Measurements from ENCODE around the gene SPDYE2. TPM values are rescaled to one million over a fixed set of nuclear protein-coding genes. Genes with fewer than 3 reads are reported as not detected.
"Not testable (repeated sequence)": the region's sequence is repeated elsewhere in the genome, so short reads cannot be mapped to it uniquely, and the experiment has no call there.

SPDYE2 gene
- not detected for total RNA-seq
- long read RNA-seq, partial matches to known transcripts, result 0 of 16 reads
- long read RNA-seq, other reads (novel, unspliced or antisense), result 16 of 16 reads

- ATAC-seq, result peak; percentile 28
- intact Hi-C loops (cut with DNase I, micrococcal nuclease); DNase-seq: not testable (repeated sequence)
Observed at GRCh38 chr7:102550808-102551422, at the start of gene SPDYE2. SPDYE2 (plus strand) TSS chr7:102551226; CDS start chr7:102553256, 2,030 bp downstream.

- ATAC-seq; intact Hi-C loops (cut with DNase I, micrococcal nuclease); DNase-seq: not testable (repeated sequence)
Observed at GRCh38 chr7:102503141-102503540, 47.9 kb upstream of the SPDYE2 start.

- intact Hi-C loops (cut with DNase I, micrococcal nuclease); DNase-seq: not testable (repeated sequence)
- ATAC-seq, result peak; percentile 18
Observed at GRCh38 chr7:102505298-102506185, 45.5 kb upstream of the SPDYE2 start.

GRCh38 chr7:102507410-102508088, 43.5 kb upstream of the SPDYE2 start:
- DNase-seq, ATAC-seq: not testable (repeated sequence)

GRCh38 chr7:102510575-102510974, 40.5 kb upstream of the SPDYE2 start:
- ATAC-seq; DNase-seq; intact Hi-C loops (cut with DNase I, micrococcal nuclease): not testable (repeated sequence)

More at GRCh38 chr7:102507410-102508088, 43.5 kb upstream of the SPDYE2 start:
- intact Hi-C loops (cut with DNase I, micrococcal nuclease), result not testable (repeated sequence)

- peak; percentile 56 for ATAC-seq
- DNase-seq; intact Hi-C loops (cut with DNase I, micrococcal nuclease): not testable (repeated sequence)
Observed at GRCh38 chr7:102511860-102512522, 39.0 kb upstream of the SPDYE2 start.

GRCh38 chr7:102512642-102513221, 38.3 kb upstream of the SPDYE2 start:
- intact Hi-C loops (cut with DNase I, micrococcal nuclease), result not testable (repeated sequence)

GRCh38 chr7:102514881-102515721, 35.9 kb upstream of the SPDYE2 start:
- ATAC-seq; DNase-seq; intact Hi-C loops (cut with DNase I, micrococcal nuclease): not testable (repeated sequence)

More at GRCh38 chr7:102512642-102513221, 38.3 kb upstream of the SPDYE2 start:
- peak; percentile 12 to 26 for DNase-seq
- ATAC-seq, result not testable (repeated sequence)

GRCh38 chr7:102515889-102516288, 35.1 kb upstream of the SPDYE2 start:
- ATAC-seq; DNase-seq; intact Hi-C loops (cut with DNase I, micrococcal nuclease): not testable (repeated sequence)

- intact Hi-C loops (cut with DNase I, micrococcal nuclease); DNase-seq: not testable (repeated sequence)
- ATAC-seq, result peak; percentile 31
Observed at GRCh38 chr7:102516951-102517350, 34.1 kb upstream of the SPDYE2 start.

GRCh38 chr7:102517550-102518147, 33.4 kb upstream of the SPDYE2 start, which contains the start of gene RASA4B:
RASA4B (minus strand) TSS chr7:102517777; CDS start chr7:102517710, 67 bp downstream.
- peak; percentile 97 for ATAC-seq
- peak in 1 of 2 donors; percentile 42 for DNase-seq
- intact Hi-C loops (cut with DNase I, micrococcal nuclease), result not testable (repeated sequence)

- DNase-seq; ATAC-seq; intact Hi-C loops (cut with DNase I, micrococcal nuclease): not testable (repeated sequence)
Observed at GRCh38 chr7:102520797-102521196, 30.2 kb upstream of the SPDYE2 start.

- peak; percentile 12 for ATAC-seq
- DNase-seq; intact Hi-C loops (cut with DNase I, micrococcal nuclease): not testable (repeated sequence)
Observed at GRCh38 chr7:102524803-102525202, 26.2 kb upstream of the SPDYE2 start.

GRCh38 chr7:102527182-102527581, 23.8 kb upstream of the SPDYE2 start:
- ATAC-seq; intact Hi-C loops (cut with DNase I, micrococcal nuclease); DNase-seq: not testable (repeated sequence)

- peak; percentile 8 for ATAC-seq
Observed at GRCh38 chr7:102527822-102528793, 22.9 kb upstream of the SPDYE2 start.

More at GRCh38 chr7:102527822-102528793, 22.9 kb upstream of the SPDYE2 start:
- DNase-seq; intact Hi-C loops (cut with DNase I, micrococcal nuclease): not testable (repeated sequence)
